Measurements from ENCODE around the gene PANK4. TPM values are rescaled to one million over a fixed set of nuclear protein-coding genes. Genes with fewer than 3 reads are reported as not detected.

The PANK4 gene
- total and polyA plus RNA-seq, 2 donors (not counting 3 experiments of a cell fraction or from before 2014, with no cell fraction given), result 22.1 to 34.0 TPM

DNA sequence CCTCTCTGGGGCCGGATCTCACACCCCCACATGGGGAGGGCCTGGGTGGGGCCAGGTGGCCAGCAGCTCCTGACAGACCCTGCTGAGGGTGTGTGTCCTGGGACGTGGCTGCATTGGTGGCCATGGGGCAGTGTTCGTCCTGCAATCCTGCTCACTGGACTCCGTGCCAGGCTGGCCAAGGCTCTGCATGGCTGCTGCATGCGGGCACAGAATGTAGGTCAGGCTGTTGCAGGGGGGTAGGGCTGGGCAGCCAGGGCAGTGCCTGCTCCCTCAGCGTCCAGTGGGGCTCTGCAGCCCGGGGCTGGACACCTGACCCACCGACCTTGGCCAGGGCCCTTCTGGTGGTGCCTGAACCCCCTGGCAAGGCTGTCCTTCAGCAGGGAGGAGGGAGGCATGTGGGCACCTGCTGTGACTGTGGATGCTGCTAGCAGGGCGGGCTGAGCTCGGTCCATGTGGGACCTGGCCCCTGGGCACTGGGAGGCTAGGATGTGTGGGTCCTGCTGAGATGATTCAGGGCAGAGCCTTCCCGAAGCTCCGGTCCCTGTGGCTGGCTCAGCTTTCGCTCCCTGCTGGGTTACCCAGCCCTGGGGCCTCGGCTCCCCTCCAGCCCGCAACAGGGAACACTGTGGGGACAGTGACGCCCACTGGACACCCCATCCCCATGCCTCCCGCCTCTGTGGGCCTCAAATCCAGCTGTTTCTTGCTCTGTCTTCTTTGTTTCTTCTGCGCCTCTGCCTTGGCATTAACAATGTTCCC is 65.2 kb downstream of the PANK4 start:
- ChIA-PET POLR2A (no interaction called here), CTCF (interaction anchor here (1.8 kb wide), 1 partner anchor 86 kb away, joined by 5 read pairs; no protein-coding TSS in a partner anchor)
- FAIRE-seq, result no peak

More for the DNA sequence above, 65.2 kb downstream of the PANK4 start:
- H4K20me1 ChIP-seq (replicated peaks; ENCODE audit: control insufficient read depth, extremely low read depth, insufficient read depth, low read length), result no peaks in the 10 kb centered on the region
- no peak overlapping the region for H3K9ac ChIP-seq (replicated peaks; ENCODE audit: extremely low read depth, insufficient read depth, low read length)
- dilution Hi-C loops (cut with MboI; ENCODE audit: extremely low pct_ligation_motif_present, low sequenced_read_pairs), result no loop called here
- H3K9me3 ChIP-seq (replicated peaks; ENCODE audit: control insufficient read depth, insufficient read depth, low read length), result no peaks in the 10 kb centered on the region
- TF ChIP-seq JUN (IDR thresholded peaks at IDR 0.05; ENCODE audit: borderline replicate concordance, insufficient read depth, insufficient read length, low read depth) (no peak), MYC (IDR thresholded peaks at IDR 0.05; ENCODE audit: low read depth, low read length) (no peak), EZH2 (IDR thresholded peaks at IDR 0.05; ENCODE audit: borderline replicate concordance, low read depth, low read length, severe bottlenecking) (no peak), FOS (IDR thresholded peaks at IDR 0.05; ENCODE audit: borderline replicate concordance, insufficient read depth, low read length) (no peak), POLR2AphosphoS5 (IDR thresholded peaks at IDR 0.05; ENCODE audit: insufficient read depth, low read depth, low read length) (no peak), MAX (IDR thresholded peaks at IDR 0.05; ENCODE audit: insufficient read depth, insufficient read length) (no peak), GATA2 (IDR thresholded peaks at IDR 0.05; ENCODE audit: insufficient read depth, insufficient read length, low read depth, low read length) (no peak), POLR2A (IDR thresholded peaks at IDR 0.05; ENCODE audit: low read depth, low read length) (no peak)
- TF ChIP-seq, protein P1, sequence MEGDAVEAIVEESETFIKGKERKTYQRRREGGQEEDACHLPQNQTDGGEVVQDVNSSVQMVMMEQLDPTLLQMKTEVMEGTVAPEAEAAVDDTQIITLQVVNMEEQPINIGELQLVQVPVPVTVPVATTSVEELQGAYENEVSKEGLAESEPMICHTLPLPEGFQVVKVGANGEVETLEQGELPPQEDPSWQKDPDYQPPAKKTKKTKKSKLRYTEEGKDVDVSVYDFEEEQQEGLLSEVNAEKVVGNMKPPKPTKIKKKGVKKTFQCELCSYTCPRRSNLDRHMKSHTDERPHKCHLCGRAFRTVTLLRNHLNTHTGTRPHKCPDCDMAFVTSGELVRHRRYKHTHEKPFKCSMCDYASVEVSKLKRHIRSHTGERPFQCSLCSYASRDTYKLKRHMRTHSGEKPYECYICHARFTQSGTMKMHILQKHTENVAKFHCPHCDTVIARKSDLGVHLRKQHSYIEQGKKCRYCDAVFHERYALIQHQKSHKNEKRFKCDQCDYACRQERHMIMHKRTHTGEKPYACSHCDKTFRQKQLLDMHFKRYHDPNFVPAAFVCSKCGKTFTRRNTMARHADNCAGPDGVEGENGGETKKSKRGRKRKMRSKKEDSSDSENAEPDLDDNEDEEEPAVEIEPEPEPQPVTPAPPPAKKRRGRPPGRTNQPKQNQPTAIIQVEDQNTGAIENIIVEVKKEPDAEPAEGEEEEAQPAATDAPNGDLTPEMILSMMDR (IDR thresholded peaks at IDR 0.05; ENCODE audit: extremely low read depth in 1 of 2, insufficient read depth in 1 of 2, low read depth in 1 of 2, low read length in 2 of 2), result no peak
- DNase-seq (ENCODE audit: low read depth, low spot score), result no peak
- H2AFZ ChIP-seq (ENCODE audit: low read depth, low read length), result no peak overlapping the region
- intact Hi-C loops (cut with micrococcal nuclease), result no loop called here
- no peak overlapping the region for H3K4me3 ChIP-seq (replicated peaks in 1 of 3; ENCODE audit: insufficient read depth in 1 of 3, low read depth in 1 of 3, low read length in 3 of 3)
- H3K36me3 ChIP-seq (ENCODE audit: control insufficient read depth in 2 of 2, extremely low read depth in 1 of 2, insufficient read depth in 2 of 2, low read length in 2 of 2), result no peaks in the 10 kb centered on the region
- H3K4me1 ChIP-seq (ENCODE audit: control insufficient read depth, extremely low read depth, insufficient read depth, low read length), result no peaks in the 10 kb centered on the region
- BruUV-seq (replicated peaks), result no TSS peak
- H3K4me2 ChIP-seq (ENCODE audit: insufficient read depth, low read length), result no peak overlapping the region
- no peaks in the 10 kb centered on the region for H3K27me3 ChIP-seq (ENCODE audit: control insufficient read depth in 2 of 2, insufficient read depth in 2 of 2, low read length in 2 of 2)
- no peaks in the 10 kb centered on the region for H3K79me2 ChIP-seq (ENCODE audit: control insufficient read depth, insufficient read depth, low read length)
- H3K9me1 ChIP-seq (replicated peaks; ENCODE audit: control insufficient read depth, extremely low read depth, insufficient read depth, low read length), result no peaks in the 10 kb centered on the region
- H3K27ac ChIP-seq (ENCODE audit: insufficient read depth, low read depth, low read length), result no peak overlapping the region

Data from endothelial cell of umbilical vein (primary cell).